Sigmoid colon (tissue), 7 donors: ENCODE data around the gene TMEM94. TPM values are rescaled to one million over a fixed set of nuclear protein-coding genes. Genes with fewer than 3 reads are reported as not detected.

Experiments
- DNase-seq: peaks from one replicate; pipeline ENCODE4 v3.0.0-alpha.2; 2019
- H3K27ac ChIP-seq, 4 donors: fragments of 200-600 bp; sonication (generic); one replicate each; pipeline ENCODE4 v1.5.1; 2016 to 2019; ENCODE audit warnings: mild to moderate bottlenecking in 1 of 4
- H3K27me3 ChIP-seq, 3 donors: fragments of 200-600 bp; sonication (generic); one replicate each; pipeline ENCODE4 v1.5.1; 2019; ENCODE audit warnings: mild to moderate bottlenecking in 1 of 3
- H3K36me3 ChIP-seq, 4 donors: fragments of 200-600 bp; sonication (generic); one replicate each; pipeline ENCODE4 v1.5.1; 2016 to 2019
- H3K4me1 ChIP-seq, 4 donors: fragments of 200-600 bp; sonication (generic); one replicate each; pipeline ENCODE4 v1.5.1; 2017 to 2019
- H3K4me3 ChIP-seq, 4 donors: fragments of 200-600 bp; sonication (generic); one replicate each; pipeline ENCODE4 v1.5.1; 2017 to 2019; ENCODE audit warnings: mild to moderate bottlenecking in 2 of 4, moderate library complexity in 1 of 4
- H3K9me3 ChIP-seq, 4 donors: fragments of 200-600 bp in 3 of 4; sonication (generic) in 3 of 4; one replicate each; pipeline versions ENCODE4 v1.5.1 to v1.6.1; 2013 to 2019
- EP300 ChIP-seq, 4 donors: sonication (generic); formaldehyde crosslinking; IDR thresholded peaks; one replicate each; pipeline ENCODE4 v1.6.1; 2017; ENCODE audit warnings: antibody characterized with exemption in 4 of 4
- POLR2A ChIP-seq, 2 donors: fragments of 450-650 bp; IDR thresholded peaks; one replicate each; pipeline ENCODE4 v1.6.1; 2016; ENCODE audit warnings: antibody characterized with exemption in 2 of 2, mild to moderate bottlenecking in 2 of 2, moderate library complexity in 2 of 2
- POLR2AphosphoS5 ChIP-seq, 4 donors: sonication (generic); formaldehyde crosslinking; IDR thresholded peaks; one replicate each; pipeline ENCODE4 v1.6.1; 2017; ENCODE audit warnings: antibody characterized with exemption in 4 of 4
- WGBS, 2 donors: extraction: QIAGEN DNeasy Blood & Tissue Kit; methylation state at CpG; one replicate each; pipeline ENCODE4 v1.1.7; 2013; 5-methylcytosine and 5-hydroxymethylcytosine counted together
- intact Hi-C: fragments of 100-400 bp; cut with DNase I; formaldehyde crosslinking; loops from one replicate; pipeline ENCODE4 v1.15.1; 2023
- polyA plus RNA-seq, 3 donors: library from polyadenylated mRNA; stranded (reverse); fragments of 200-250 nt; gene quantifications; one replicate each; pipeline ENCODE4 v1.2.3, GENCODE V29; 2013
- total RNA-seq, 4 donors: library from RNA; depleted of rRNA; stranded (reverse); fragments of >200 nt; gene quantifications; one replicate each; pipeline ENCODE4 v1.1.0, GENCODE V29; 2016
- TF ChIP-seq, protein P1 (sequence below), 4 experiments: fragments of 450-650 bp in 3 of 4; fragments of 200-600 bp in 1 of 4; IDR thresholded peaks; one replicate each; pipeline ENCODE4 v1.5.1; 2016 to 2019; ENCODE audit warnings: antibody characterized with exemption in 4 of 4, mild to moderate bottlenecking in 3 of 4, moderate library complexity in 2 of 4
- donor health status: healthy with polysubstance abuse.
- donor health status: Bipolar disorder and iron deficiency.
- donor health status: healthy.

Gene TMEM94
- total and polyA plus RNA-seq, 7 donors: 6.2 to 74.8 (median 31.3) TPM

GRCh38 chr17:75473246-75473645 lies 16.8 kb downstream of the TMEM94 start:
- Histone ChIP-seq H3K36me3 (peaks cover 3 to 19% (median 9%) of the 10 kb centered on the region in 4 donors), H3K4me3 (no peak overlapping the region), H3K27me3 (no peaks in the 10 kb centered on the region), H3K27ac (peak overlapping the region in 3 of 4 donors; percentile 22 to 78 (median 75)), H3K4me1 (peaks cover 0 to 33% (median 30%) of the 10 kb centered on the region in 4 donors), H3K9me3 (no peaks in the 10 kb centered on the region)
- 93 to 99% methylated on average over 2 of the region's 2 CpGs for WGBS, 2 donors
- no peak for DNase-seq
- TF ChIP-seq, protein P1, sequence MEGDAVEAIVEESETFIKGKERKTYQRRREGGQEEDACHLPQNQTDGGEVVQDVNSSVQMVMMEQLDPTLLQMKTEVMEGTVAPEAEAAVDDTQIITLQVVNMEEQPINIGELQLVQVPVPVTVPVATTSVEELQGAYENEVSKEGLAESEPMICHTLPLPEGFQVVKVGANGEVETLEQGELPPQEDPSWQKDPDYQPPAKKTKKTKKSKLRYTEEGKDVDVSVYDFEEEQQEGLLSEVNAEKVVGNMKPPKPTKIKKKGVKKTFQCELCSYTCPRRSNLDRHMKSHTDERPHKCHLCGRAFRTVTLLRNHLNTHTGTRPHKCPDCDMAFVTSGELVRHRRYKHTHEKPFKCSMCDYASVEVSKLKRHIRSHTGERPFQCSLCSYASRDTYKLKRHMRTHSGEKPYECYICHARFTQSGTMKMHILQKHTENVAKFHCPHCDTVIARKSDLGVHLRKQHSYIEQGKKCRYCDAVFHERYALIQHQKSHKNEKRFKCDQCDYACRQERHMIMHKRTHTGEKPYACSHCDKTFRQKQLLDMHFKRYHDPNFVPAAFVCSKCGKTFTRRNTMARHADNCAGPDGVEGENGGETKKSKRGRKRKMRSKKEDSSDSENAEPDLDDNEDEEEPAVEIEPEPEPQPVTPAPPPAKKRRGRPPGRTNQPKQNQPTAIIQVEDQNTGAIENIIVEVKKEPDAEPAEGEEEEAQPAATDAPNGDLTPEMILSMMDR (IDR thresholded peaks at IDR 0.05): no peak
- TF ChIP-seq EP300 (IDR thresholded peaks at IDR 0.05) (no peak), POLR2A (IDR thresholded peaks at IDR 0.05) (no peak), POLR2AphosphoS5 (IDR thresholded peaks at IDR 0.05) (no peak)
- intact Hi-C loops: no loop called here

- Histone ChIP-seq H3K36me3 (peaks cover 3 to 19% (median 9%) of the 10 kb centered on the region in 4 donors), H3K27me3 (no peaks in the 10 kb centered on the region), H3K4me3 (no peak overlapping the region), H3K27ac (peak overlapping the region in 3 of 4 donors; percentile 73 to 78 (median 75)), H3K9me3 (no peaks in the 10 kb centered on the region), H3K4me1 (peaks cover 0 to 33% (median 30%) of the 10 kb centered on the region in 4 donors)
- intact Hi-C loops: loop anchor here (5.0 kb wide), 1 partner anchor 38 kb away; no protein-coding TSS in a partner anchor
- TF ChIP-seq POLR2AphosphoS5 (IDR thresholded peaks at IDR 0.05): no peak
- TF ChIP-seq, protein P1 (IDR thresholded peaks at IDR 0.05): no peak
- DNase-seq: no peak
- 90 to 91% methylated on average over 6 of the region's 6 CpGs for WGBS, 2 donors
Measured at GRCh38 chr17:75474736-75475135, 18.3 kb downstream of the TMEM94 start.

DNA sequence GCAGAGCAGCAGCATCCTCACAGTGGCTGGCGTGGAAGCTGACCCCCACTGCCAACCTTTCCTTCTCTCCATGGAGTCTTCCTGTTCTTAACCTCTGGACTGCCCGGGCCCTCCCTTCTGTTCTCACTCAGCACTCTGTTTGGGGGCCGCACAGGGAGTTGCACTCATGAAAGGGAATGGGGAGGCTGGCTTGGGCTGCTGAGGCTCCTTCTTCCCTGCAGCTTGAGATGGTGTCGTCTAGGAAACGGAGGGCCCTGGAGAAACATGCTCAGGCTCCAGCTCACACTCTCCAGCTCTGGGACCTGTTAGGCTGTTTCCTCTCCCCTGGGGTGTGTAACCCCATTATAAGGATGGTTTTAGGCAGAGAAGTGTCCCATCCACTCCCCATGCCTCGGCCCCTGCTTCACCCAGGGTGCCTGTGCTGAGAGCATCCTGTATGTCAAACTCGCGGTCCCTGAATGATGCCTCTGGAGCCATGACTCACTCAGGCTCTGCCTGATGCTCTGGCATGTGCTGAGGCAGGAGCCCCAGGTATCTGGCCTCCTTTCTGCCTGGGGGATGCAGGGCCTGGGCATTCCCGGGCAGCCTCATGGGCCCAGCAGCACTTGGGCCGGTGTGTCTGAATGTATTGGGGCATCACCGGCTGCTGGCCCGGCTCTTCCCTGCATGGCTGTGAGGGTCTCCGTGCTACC lies 18.9 kb downstream of the TMEM94 start:
- DNase-seq: no peak
- Histone ChIP-seq H3K27me3 (no peaks in the 10 kb centered on the region), H3K4me3 (no peak overlapping the region), H3K4me1 (peaks cover 0 to 33% (median 30%) of the 10 kb centered on the region in 4 donors), H3K36me3 (peaks cover 3 to 19% (median 9%) of the 10 kb centered on the region in 4 donors), H3K27ac (peak overlapping the region; percentile 71 to 78 (median 74)), H3K9me3 (no peaks in the 10 kb centered on the region)
- WGBS, 2 donors: 79 to 87% methylated on average over 13 of the region's 13 CpGs
- TF ChIP-seq, protein P1 (IDR thresholded peaks at IDR 0.05): no peak
- no peak for TF ChIP-seq POLR2AphosphoS5 (IDR thresholded peaks at IDR 0.05)
- no peak for TF ChIP-seq POLR2A (IDR thresholded peaks at IDR 0.05)
- intact Hi-C loops: loop anchor here (5.0 kb wide), 1 partner anchor 37 kb away; no protein-coding TSS in a partner anchor

- peaks cover 0 to 33% (median 30%) of the 10 kb centered on the region in 4 donors for H3K4me1 ChIP-seq
Measured at GRCh38 chr17:75475851-75476250, 19.4 kb downstream of the TMEM94 start.

More at GRCh38 chr17:75475851-75476250, 19.4 kb downstream of the TMEM94 start:
- 73 to 86% methylated on average over 3 of the region's 3 CpGs for whole genome bisulfite sequencing, 2 donors
- no peaks in the 10 kb centered on the region for H3K27me3 ChIP-seq
- intact Hi-C loops: loop anchor here (5.0 kb wide), 1 partner anchor 36 kb away; no protein-coding TSS in a partner anchor
- peak overlapping the region; percentile 71 to 78 (median 74) for H3K27ac ChIP-seq
- peak overlapping the region in 1 of 4 donors; percentile 4 for H3K4me3 ChIP-seq
- H3K9me3 ChIP-seq: no peaks in the 10 kb centered on the region
- H3K36me3 ChIP-seq: peaks cover 3 to 19% (median 9%) of the 10 kb centered on the region in 4 donors
- TF ChIP-seq POLR2A (IDR thresholded peaks at IDR 0.05): no peak
- TF ChIP-seq, protein P1 (IDR thresholded peaks at IDR 0.05): no peak
- no peak for TF ChIP-seq POLR2AphosphoS5 (IDR thresholded peaks at IDR 0.05)
- no peak for TF ChIP-seq EP300 (IDR thresholded peaks at IDR 0.05)
- no peak for DNase-seq
